ENCODE results near the gene MYH7B.

Gene MYH7B

DNA sequence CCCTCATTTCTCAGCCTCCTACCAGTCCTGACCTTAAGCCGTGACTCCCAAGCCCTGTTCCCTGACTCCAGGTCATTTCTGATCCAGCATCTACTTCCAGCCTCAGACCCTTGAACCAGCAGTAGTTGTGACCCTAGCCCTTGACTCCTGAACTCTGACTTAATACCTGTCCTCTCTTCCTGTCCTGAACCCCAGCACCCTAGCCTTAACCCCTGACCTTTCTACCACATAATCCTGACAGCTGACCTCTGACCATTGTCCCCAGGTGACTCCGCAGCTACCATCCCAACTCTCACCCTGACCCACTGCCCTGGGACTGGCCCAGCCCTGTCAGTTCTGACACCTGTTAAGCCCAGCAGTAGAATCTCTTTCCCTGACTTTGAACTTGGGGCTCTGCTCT, 42.1 kb downstream of the MYH7B start:
- TF ChIP-seq, protein P1, sequence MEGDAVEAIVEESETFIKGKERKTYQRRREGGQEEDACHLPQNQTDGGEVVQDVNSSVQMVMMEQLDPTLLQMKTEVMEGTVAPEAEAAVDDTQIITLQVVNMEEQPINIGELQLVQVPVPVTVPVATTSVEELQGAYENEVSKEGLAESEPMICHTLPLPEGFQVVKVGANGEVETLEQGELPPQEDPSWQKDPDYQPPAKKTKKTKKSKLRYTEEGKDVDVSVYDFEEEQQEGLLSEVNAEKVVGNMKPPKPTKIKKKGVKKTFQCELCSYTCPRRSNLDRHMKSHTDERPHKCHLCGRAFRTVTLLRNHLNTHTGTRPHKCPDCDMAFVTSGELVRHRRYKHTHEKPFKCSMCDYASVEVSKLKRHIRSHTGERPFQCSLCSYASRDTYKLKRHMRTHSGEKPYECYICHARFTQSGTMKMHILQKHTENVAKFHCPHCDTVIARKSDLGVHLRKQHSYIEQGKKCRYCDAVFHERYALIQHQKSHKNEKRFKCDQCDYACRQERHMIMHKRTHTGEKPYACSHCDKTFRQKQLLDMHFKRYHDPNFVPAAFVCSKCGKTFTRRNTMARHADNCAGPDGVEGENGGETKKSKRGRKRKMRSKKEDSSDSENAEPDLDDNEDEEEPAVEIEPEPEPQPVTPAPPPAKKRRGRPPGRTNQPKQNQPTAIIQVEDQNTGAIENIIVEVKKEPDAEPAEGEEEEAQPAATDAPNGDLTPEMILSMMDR (IDR thresholded peaks at IDR 0.05) = no peak

DNA sequence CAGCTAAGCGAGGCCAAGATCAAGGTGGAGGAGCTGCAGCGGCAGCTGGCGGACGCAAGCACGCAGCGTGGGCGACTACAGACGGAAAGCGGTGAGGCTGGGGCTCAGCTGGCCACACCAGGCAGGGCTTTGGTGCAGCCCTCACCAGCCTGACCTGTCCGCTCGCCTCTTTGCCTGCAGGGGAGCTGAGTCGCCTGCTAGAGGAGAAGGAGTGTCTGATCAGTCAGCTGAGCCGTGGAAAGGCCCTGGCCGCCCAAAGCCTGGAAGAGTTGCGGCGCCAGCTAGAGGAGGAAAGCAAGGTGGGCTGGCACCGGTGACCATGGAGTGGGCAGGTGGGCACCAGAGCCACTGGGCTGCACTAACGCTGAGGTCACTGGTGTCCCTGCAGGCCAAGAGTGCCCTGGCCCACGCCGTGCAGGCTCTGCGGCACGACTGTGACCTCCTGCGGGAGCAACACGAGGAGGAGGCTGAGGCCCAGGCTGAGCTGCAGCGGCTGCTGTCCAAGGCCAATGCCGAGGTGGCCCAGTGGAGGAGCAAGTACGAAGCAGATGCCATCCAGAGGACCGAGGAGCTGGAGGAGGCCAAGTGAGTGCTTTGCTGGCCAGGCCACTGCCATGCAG, 42.8 kb downstream of the MYH7B start:
- TF ChIP-seq, protein P1 (IDR thresholded peaks at IDR 0.05) = no peak

DNA sequence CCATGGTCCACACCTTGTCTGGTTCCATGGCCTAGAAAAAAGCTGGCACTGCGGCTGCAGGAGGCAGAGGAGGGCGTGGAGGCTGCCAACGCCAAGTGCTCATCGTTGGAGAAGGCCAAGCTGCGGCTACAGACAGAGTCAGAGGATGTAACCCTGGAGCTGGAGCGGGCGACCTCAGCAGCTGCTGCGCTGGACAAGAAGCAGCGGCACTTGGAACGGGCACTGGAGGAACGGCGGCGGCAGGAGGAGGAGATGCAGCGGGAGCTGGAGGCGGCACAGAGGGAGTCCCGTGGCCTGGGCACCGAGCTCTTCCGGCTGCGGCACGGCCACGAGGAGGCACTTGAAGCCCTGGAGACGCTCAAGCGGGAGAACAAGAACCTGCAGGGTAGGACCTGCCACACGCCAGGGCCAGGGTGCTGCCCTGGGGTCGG, 43.4 kb downstream of the MYH7B start:
- TF ChIP-seq, protein P1 (IDR thresholded peaks at IDR 0.05) = no peak

DNA sequence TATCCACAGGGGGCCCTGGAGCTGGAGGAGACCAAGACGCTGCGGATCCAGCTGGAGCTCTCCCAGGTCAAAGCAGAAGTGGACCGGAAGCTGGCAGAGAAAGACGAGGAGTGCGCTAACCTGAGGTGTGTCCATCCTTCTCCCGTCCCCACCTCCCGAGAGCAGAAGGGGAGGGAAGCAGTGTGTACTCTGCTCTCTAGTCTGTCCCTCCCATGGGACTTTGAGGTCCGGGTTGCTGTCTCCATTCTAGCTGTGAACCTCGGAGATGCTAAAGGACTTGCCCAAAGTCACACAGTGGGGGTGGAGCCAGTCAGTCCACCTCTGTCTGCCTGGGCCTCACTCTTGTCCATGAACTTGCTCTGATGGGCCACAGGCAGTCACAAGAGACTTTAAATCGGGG, 44.1 kb downstream of the MYH7B start:
- TF ChIP-seq, protein P1 (IDR thresholded peaks at IDR 0.05) = no peak

DNA sequence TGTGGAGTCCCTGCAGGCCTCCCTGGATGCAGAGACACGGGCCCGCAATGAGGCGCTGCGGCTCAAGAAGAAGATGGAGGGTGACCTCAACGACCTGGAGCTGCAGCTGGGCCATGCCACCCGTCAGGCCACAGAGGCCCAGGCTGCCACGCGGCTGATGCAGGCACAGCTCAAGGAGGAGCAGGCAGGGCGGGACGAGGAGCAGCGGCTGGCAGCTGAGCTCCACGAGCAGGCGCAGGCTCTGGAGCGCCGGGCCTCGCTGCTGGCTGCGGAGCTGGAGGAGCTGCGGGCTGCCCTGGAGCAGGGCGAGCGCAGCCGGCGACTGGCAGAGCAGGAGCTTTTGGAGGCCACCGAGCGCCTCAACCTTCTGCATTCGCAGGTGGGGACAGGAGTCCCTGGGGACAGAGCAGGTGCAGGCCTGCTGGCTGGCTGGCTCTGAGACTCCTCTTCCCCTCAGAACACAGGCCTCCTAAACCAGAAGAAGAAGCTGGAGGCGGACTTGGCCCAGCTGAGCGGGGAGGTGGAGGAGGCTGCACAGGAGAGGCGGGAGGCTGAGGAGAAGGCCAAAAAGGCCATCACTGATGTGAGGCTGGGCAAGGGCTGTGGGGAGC, 44.7 kb downstream of the MYH7B start:
- TF ChIP-seq, protein P1 (IDR thresholded peaks at IDR 0.05) = no peak

DNA sequence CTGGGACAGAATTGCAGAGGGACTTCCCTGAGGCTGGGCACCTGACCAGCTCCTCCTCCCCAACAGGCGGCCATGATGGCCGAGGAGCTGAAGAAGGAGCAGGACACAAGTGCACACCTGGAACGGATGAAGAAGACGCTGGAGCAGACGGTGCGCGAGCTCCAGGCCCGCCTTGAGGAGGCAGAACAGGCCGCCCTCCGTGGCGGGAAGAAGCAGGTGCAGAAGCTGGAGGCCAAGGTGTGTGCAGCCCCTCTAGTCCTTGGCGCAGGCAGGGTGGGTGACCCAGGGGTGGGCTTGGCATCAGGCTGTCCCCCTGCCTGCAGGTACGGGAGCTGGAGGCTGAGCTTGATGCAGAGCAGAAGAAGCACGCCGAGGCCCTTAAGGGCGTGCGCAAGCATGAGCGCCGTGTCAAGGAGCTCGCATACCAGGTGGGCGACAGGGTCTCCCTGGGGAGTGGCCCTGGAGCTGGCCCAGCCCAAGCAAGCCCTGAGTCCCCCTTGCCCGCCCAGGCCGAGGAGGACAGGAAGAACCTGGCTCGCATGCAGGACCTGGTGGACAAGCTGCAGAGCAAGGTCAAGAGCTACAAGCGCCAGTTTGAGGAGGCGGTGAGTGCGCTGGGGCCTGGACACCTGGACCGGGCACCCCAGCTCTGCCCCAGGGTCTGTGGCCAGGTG, 45.4 kb downstream of the MYH7B start:
- TF ChIP-seq, protein P1 (IDR thresholded peaks at IDR 0.05) = no peak

DNA sequence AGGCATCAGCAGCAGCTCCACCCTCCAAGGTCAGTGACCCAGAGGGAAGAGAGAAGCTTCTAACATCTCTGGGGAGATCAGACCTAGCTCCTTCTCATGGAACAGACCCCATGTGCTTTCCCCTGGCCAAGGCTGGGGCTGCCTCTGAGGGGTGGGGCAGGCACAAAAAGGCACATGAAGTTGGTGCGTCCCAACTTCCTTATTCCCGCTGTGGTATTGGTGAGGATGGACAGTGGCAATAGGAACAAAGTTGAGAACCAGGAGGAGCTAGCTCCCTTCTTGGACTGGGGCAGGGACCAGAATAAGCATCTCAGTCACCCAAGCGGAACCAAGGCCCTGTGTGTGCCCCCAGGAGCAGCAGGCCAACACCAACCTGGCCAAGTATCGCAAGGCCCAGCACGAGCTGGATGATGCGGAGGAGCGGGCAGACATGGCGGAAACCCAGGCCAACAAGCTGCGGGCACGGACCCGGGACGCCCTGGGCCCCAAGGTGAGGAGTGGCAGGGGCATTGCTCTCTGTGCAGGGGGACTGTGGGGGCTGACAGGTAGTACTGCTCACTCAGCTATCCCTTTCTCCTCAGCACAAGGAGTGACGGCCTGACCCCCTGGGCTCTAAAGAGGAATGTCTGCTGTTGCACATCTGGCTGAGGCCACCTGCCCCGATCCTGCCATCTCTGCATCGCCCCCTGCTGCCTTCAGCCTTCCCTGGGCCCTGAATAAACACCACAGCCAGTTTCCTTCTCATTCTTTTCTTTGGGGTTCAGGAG, 46.1 kb downstream of the MYH7B start:
- TF ChIP-seq, protein P1 (IDR thresholded peaks at IDR 0.05) = peak; percentile 52
